ENCODE data around the gene C9orf153. TPM values are rescaled to one million over a fixed set of nuclear protein-coding genes. Genes with fewer than 3 reads are reported as not detected.
A peak's percentile ranks its signal among the peaks of the same experiment; 100 is the strongest.
"Not testable (repeated sequence)": the region's sequence is repeated elsewhere in the genome, so short reads cannot be mapped to it uniquely, and the experiment has no call there.

The C9orf153 gene
- 0.45 TPM in 1 of 2 replicates, not detected in the other for total RNA-seq
- polyA plus RNA-seq (2012): 0.05 TPM

DNA sequence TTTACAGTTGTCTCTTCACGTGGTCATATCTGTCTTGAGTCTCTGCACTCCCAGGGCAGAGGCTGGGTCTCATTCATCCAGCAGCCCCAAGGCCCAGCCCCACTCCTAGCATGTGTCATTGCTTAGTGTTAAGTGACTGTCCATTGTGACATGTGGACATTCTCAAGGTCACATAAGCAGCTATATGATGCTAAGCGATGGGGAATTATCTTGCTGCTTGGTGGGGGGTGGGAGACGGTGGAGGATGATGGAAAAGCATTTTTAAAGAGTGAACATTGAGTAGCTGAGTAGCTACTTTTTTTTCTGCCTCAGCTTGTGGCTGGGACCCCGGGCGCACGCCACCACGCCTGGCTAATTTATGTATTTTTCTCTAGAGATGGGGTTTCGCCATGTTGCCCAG is at the start of gene C9orf153:
TSS of gene C9orf153 (minus strand) at position 101 of the 400 bp plus-strand sequence. CDS start 30,054 bp downstream, outside the sequence.
- DNase-seq (ENCODE audit: low read depth): no peak

DNA sequence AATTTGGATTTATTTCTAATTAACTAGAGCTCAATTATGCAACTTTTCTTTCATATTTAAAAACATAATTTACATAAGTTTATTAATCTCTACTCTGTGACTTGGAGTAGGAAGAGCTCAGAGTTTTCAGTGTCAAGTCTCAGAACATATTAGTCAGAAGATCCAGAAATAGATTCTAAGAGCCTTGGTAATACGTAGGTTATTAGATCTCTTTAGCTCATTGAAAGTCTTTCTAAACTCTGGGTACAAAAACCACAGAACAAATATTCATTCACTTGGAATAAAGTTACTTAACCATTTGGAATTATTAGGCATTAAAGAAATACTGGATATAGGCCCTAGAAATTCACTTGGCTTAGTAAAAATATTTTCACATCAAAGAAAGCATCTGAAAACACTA is 49.2 kb upstream of the C9orf153 start:
- DNase-seq (ENCODE audit: low read depth): peak; percentile 58

DNA sequence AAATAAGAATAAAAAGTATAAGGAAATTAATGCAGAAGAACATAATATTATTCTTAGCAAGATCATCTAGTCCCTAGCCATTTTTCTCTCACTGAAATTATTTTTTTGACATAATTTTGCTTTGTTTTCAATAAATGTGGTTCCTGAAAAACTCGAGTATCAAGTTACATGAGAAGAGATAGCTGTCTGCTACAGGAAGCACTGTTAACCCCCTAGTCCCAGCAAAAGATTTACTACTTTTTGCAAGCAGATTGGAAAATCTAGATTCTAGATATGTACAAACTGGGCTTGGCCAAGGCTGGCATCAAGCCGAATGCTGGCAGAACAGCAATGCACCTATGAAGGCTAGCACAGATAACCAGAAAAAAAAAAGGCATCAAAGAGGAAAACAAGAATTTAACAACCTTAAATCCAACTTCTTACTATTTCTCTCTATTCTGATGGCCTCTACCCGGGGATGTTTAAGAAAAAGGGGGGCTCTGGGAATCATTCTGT is 44.8 kb upstream of the C9orf153 start:
- no peak for DNase-seq (ENCODE audit: low read depth)

DNA sequence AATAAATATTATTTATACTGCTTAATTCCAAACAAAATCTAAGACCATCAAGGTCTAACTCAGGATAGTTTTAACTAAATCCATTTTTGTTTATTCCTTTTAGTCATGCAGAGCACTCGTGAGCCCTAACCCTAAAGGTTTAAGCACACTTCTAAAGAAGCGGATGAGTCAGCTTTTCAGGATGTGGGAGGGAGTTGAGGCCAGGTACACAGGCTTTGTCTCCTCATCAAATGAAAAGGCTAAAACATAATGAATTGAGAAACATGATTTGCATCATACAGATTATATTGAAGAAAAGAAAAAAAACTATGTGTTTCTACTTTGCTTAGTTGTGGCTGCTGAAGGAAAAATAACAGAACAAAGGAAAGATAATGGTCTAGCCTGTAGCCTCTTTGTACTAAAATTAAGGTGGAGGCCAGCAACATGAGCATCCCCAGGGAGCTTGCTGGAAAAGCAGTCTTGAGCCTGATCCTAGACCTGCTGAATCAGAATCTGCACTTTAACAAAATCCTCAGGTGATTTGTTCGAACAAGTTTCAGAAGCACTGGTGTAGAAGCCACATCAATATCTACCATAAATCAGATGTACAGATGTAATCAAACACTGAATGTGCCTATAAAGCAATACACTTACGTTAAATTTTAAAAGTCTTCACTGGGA is 44.0 kb upstream of the C9orf153 start:
- no peak for DNase-seq (ENCODE audit: low read depth)

DNA sequence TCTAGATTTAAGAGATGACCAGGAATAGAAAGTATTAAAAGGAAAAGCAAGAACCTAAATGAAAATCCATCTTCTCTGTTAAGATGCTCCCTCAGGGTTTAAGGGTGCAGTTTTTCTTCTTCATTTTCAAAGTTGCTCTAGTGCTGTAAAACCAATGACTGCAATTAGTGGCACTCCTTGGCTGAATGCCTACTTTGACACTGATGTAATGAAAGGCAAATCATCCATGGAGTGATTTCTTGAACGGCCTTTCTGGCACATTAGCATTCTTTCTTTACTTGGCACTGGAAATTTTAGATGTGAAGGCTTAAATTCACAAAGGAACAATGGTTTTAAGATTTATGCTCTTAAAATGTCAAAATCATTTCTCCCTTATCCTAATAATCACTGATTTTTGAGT is 42.2 kb upstream of the C9orf153 start:
- DNase-seq (ENCODE audit: low read depth): no peak

DNA sequence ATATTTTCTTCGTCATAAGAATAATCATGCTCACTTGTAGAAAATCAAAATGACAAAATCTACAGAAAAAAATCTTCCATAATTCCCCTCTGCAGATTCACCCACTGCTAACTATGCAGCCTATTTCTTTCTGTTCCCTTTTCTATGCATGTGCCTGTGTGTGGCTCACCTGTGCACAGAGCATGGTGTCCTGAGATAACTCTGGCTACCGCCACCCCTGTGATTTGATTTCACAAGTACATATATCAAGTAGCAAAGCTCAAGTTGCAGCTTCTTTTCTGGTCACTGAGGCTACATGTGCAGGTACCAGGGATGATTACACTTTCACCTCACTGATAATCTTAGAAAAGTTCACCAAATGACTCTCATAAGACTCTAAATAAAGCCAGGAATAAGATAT is 41.2 kb upstream of the C9orf153 start:
- no peak for DNase-seq (ENCODE audit: low read depth)

DNA sequence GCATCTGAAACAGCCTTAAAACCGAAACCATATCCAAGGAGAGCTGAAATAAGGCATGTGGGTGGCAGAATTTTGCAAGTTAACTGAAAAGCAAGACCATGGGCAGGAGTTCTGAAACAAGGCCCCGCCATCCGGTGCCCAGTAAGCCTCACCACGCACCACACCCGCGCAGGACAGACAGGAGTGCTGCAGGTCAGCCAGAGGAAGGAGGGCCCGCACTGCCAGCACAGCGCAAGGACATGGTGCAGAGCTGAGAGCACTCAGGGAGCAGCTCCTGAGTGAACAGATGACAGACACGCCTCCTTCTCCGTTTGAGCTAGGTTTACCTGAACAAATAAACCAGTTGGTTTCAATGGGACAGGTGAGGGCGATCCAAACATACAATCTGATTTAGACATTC is 39.4 kb upstream of the C9orf153 start:
- DNase-seq (ENCODE audit: low read depth): no peak

DNA sequence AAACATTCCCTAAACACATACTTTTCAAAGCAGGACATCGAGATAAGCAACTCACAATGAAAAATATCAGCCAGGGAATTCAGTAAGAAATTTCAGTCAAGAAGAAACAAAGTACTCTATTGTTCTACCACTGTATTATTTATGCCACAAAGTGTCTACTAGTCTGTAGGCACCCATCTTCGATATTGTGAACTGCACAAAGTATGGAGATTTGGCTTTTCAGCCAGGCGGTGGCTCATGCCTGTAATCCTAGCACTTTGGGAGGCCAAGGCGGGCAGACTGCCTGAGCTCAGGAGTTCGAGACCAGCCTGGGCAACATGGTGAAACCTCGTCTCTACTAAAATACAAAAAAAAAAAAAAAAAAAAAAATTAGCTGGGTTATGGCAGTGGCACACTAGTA is 30.9 kb upstream of the C9orf153 start:
- DNase-seq (ENCODE audit: low read depth): not testable (repeated sequence)

DNA sequence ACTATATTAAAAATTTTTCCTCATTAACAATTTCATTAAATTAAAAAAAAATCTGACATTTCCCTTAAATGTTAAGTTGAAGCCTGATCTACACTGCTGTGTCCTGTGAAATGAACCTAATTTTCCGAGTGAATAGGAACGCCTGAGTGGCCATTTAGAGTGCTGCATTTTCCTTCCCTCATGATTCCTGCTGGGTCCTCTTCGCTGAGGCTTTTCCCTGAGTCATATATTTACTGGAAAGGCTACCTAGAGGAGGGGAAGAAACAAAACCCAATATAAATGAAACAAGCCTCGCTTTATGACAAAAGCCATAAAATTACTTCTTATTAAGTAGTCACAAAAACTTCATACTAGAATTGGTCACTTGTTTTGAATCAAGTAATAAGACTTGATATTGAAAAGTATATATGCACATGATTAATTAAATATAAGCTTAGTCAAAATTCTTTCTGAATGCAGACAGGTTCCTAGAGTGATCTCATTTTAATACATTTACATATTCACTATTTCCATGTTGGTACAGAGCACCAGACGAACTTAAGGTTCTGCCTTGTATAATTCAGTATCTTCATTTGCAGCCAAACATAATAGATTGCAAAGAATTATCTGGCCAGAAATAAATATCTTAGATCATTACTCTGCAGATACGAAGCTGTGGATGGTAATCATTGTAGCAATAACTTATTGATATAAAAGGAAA is 29.2 kb upstream of the C9orf153 start:
- DNase-seq (ENCODE audit: low read depth): no peak

DNA sequence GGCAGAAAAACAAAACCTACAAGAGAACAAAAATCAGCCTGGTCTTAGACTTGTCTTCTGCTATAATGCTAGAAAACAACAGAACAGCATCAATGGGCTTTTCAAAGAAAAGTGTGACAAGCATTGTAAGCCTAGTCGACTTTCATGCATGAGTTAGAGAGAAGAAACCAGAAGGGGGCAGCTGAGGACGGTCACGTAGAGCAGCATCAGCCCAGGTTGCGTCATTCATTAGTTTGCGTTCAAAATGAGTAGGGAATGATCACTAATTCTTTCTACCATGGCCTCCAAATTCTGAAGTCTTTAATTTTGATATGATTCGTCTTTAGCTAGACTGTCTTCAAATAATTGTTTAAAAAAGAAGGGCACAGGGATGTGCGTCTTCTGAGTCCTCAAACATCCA is 27.6 kb upstream of the C9orf153 start:
- no peak for DNase-seq (ENCODE audit: low read depth)

DNA sequence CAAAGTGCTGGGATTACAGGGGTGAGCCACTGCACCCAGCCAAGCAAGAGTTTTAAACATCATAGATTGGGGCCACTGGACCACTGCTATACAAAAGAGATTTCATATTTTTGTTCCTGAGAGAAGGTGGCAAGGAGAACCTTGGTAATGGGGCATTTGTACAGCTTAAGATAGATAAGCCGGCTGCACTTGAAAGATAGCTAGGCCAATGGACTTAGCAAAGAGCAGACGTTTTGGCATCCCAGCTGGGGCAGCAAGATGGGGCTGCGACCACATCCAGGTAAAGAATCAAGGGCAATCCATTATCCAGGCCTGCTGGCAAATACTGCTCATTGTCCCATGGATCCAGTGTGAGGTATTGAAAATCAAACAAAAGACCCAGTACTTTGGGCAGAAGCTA is 26.8 kb upstream of the C9orf153 start:
- DNase-seq (ENCODE audit: low read depth): no peak

DNA sequence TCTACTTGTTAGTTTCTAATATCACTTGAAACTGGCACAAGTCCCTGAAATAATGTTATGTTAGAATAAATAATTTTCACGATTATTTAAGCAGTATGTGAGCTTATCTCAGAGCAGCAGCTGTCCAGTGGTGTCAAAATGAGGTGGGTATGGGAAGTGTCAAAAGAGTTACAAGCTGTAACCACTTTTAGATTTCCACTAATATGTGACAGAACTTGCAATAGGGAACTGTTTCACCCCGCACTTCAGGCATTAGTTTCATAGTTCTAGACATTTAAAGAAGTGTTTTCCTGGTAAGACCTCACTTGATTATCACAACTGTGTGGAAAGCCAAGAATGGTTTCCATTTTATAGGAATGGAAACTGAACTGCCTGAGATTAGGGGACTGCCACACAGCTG is 25.8 kb upstream of the C9orf153 start:
- DNase-seq (ENCODE audit: low read depth): no peak

DNA sequence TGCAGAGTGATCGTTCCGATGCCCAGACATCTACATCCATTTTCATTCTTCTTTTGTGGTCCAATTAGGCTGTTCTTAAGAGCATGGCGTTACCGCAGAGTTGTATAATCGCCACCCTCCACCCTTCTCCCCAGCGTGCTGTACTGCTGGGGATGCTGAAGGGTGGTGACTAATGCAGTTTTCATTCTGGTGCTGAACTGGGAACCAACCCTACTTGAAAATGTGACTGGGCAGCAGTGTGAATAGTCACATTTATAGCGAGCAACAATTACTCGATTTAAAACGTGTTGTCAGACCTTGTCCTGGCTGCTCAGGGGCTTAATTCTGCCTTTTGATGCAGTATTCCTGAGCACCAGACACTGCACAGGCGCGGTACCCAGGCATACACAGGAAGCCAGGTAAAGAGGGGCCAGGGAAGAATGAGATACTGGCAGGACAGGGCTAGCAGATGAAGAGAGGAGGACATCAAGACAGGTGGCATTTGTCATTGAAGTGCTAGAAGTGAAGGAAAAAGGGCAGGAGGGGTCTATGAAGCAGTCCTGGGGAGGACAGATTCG is 23.6 kb upstream of the C9orf153 start:
- peak; percentile 74 for DNase-seq (ENCODE audit: low read depth)

DNA sequence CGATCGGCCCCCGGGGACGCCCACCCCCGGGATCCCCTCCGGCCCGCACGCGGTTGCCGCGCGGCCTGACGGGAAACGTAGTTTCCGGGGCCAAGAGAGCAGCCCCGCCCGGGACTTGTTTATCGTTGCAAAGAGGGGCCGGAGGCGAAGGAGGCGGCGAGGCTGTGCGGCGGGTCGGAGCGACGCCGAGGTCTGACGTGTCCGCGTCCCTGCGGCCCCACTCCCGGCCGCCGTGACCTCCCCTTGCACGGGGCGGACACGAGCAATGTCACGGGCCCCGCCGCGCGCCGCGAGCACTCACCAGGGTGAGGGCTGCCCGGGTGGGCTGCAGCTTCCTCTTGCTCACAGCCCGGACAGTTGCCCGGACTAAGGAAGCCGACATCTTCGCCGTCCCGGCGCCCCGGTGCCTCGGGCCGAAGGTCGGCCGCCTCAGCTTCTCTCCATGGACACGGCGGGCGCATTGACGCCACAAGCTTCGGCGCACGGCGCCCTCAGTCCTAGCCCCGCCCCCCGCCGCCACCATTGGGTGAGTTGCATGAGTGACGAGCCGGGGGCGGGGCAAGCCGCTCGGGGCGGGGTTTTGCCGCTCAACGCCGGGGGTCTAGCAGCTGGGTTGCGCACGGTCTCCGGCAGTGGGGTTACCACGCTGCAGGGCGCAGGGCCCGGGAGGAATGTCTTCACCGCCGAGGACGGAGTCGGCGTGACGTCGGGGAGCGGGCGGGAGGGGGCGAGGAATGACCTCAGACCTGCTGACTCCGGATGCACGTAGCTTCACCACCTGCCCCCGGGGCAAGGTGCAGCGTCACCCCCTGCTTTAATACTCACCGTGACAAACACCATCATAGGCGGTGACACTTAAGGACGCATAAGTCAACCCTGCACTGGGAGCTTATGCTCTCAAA is 22.9 kb upstream of the C9orf153 start, which contains the start of gene ISCA1:
TSS of gene ISCA1 (minus strand) at position 462 of the 902 bp plus-strand sequence. CDS start at position 382, 80 bp downstream.
- DNase-seq (ENCODE audit: low read depth): peak; percentile 96

DNA sequence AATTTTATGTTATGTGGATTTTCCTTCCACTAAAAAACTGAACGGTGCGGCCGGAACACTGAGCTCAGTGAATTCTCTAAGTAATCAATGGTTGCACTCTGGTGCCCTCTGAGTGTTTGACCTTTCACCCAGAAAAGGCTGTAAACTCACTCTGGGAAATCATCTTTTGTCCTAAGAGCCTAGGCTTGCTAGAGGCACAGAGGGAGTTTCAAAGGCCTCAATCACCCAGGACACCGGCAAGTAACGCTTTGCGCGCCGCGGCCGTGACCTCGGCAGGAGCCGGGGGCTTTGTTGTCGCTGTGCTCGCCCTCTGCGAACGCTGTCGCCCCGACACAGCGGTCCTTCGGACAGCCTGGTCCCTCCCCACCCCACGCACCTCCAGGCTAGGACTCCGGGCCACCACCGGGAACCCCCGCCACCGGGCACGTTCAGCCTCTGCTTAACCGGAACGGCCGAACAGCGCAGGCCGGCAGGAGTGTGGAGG is 22.2 kb upstream of the C9orf153 start:
- no peak for DNase-seq (ENCODE audit: low read depth)

DNA sequence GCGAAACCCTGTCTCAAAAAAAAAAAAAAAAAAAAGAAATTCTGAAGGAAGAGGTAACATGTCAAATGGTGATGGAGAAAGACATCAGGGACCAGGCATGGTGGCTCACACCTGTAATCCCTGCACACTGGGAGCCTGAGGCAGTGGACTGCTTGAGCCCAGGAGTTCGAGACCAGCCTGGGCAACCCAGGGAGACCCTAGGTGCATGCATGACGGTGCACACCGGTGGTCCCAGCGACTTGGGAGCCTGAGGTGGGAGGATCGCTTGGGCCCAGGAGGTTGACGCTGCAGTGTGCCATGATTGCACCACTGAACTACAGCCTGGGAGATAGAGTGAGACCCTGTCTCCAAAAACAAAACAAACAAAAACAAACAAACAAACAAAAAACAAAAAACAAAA is 21.1 kb upstream of the C9orf153 start:
- no peak for DNase-seq (ENCODE audit: low read depth)

DNA sequence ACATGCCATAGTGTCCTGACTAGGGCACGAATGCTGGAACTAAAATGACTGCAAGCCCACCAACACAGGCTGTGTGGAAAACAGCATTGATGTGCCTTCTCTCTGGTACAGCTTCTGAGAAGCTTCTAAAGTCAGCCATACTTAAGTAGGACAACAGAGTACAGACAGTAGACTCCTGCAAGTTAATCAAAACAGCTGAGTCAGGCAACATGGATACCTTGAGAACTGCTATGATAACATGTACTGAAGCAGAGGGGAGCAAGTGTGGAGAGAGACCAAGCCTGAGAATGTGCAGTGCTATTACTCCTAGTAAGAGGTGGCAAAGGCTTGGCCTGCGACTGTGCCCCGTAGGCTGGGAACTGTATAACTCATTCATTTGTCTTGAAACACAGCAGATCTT is 20.4 kb upstream of the C9orf153 start:
- DNase-seq (ENCODE audit: low read depth): no peak

DNA sequence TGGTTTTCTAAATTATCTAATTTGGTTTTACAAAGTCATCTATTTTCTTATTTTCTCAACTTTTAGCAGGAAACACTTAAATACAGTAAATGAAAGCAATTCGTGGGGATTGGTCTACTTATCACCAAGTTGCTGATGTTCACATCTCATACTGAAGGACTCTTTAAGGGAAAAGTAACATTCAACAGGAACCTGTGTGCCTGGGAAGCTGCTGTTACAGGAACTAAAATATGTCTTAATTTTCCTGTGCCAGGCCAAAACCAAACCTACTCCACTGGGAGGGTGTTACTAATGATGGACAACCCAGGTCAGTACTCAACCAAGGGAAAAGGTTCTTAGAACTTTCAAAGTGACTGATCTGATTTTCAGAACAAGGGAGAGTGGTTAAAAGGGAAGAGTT is 17.6 kb upstream of the C9orf153 start:
- no peak for DNase-seq (ENCODE audit: low read depth)

DNA sequence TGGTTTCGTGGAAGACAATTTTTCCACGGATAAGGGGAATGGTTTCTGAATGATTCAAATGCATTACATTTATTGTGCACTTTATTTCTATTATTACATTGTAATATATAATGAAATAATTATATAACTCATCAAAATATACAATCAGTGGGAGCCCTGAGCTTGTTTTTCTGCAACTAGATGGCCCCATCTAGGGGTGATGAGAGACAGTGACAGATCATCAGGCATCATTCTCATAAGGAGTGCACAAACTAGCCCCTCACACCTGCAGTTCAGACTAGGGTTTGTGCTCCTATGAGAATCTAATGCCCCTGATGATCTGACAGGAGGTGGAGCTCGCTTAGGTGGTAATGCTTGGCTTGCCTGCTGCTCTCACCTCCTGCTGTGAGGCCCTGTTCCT is 16.5 kb upstream of the C9orf153 start:
- no peak for DNase-seq (ENCODE audit: low read depth)

DNA sequence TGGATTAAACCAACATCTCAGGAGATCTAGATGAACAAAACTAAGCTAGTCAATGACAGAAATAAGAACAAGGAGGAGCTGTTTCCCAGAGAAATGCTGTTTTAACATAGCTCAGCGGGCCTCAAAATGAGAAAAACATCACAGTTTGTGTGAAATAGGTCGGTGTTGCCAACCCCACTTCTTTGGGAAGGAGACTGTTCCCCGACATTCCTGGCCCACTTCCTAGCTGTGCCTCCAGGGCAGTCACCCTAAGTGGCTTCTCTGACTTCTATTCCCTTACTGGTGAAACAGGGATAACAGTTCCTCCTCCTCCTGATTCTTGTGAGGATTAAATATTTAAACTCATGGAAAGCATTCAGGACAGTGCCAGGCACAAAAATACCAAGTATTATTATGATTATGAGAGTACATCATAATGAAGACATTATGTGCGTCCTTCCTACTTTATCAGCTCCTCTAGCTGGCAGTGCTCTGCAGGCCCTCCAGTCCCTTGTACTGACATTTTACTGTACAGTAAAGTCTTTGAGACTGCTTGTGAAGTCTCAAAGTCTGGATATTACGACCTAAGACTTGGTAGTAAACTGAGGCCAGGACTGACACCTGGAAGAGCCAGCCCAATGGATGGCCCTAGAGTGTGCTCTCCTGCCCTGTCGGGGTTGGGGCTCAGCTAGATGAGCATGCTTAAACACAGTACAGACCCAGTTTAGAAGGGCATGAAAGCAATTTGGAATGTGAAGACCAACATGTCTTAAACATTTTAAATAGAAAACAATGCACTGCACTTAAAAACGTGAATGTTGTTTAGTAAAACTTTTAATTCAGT is 15.6 kb upstream of the C9orf153 start:
- no peak for DNase-seq (ENCODE audit: low read depth)

Measured in myocyte (in vitro differentiated cells).